Lower leg skin (tissue), 3 donors: Measurements from ENCODE around the gene AMBRA1.

Source experiments
- CTCF ChIP-seq, 3 donors: fragments of 450-650 bp; IDR thresholded peaks; one replicate each; pipeline ENCODE4 v1.5.1; 2016; ENCODE audit warnings: antibody characterized with exemption in 3 of 3, mild to moderate bottlenecking in 3 of 3, moderate library complexity in 2 of 3
- POLR2A ChIP-seq, 2 donors: fragments of 450-650 bp; IDR thresholded peaks; one replicate each; pipeline ENCODE4 v1.6.1; 2016 to 2017; ENCODE audit warnings: antibody characterized with exemption in 2 of 2, mild to moderate bottlenecking in 1 of 2, moderate library complexity in 1 of 2

DNA sequence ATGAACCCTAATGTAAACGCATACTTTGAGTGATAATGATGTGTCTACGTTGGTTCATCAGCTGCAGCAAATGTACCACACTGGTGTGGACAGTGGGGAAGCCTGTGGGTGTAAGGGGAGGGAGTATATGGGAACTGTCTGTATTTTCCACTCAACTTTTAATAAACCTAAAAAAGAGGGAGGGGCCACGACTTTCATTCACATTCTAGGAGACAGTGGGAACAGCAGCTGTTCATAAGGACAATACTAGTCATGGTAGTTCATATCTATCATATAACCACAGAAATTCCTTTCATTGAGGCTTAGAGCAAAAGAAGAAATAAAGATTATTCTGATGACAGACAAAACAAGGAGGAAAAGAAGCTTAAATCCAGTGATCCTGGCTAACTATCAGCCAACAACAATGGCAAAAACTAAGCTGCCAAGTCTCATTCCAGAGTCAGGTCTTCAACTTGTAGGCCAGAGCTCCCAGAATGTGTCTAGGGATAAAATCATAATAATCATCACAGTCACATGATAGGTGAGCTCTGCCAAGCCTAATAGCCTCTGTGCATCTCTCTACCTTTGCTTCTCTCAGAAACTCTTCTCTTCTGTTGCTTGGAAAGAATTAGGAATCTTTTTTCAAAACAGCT lies 142.9 kb downstream of the AMBRA1 start:
- no peak for TF ChIP-seq POLR2A (IDR thresholded peaks at IDR 0.05)
- TF ChIP-seq CTCF (IDR thresholded peaks at IDR 0.05): no peak
